NCI-H345 treated with DMSO at 0.1 percent for 48 hours (cell line): ENCODE results near the gene IPMK.
"Not testable (repeated sequence)": the region's sequence is repeated elsewhere in the genome, so short reads cannot be mapped to it uniquely, and the experiment has no call there.

ENCODE experiments used
- DNase-seq: peaks from one replicate; lab custom pipeline; 2025; ENCODE audit not compliant: unreplicated experiment; lab: John Stamatoyannopoulos, UW

The IPMK gene

GRCh38 chr10:58268454-58268945, 806 bp upstream of the IPMK start:
- DNase-seq: no peak

GRCh38 chr10:58266826-58267712, 625 bp downstream of the IPMK start:
- DNase-seq: no peak

- no peak for DNase-seq
These were observed 1.5 kb downstream of the IPMK start for GRCh38 chr10:58266003-58266825.

DNA sequence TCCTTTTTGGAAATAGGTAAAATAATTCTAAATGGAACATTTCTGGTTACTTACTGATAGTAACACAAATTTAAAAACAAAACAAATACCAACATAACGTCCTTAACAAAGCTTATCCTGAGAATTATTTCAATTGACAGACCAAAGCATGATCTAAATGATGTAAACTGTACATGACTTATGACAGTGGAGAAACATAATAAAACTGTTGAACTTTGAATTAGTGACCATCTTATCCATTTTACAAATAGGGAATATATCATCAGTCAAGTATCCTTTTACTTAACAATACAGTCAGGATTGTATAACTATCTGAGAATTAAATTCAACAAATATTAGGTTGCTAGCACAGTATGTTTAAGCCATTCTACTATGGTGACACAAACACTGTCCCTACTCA, 2.4 kb downstream of the IPMK start:
- no peak for DNase-seq

DNA sequence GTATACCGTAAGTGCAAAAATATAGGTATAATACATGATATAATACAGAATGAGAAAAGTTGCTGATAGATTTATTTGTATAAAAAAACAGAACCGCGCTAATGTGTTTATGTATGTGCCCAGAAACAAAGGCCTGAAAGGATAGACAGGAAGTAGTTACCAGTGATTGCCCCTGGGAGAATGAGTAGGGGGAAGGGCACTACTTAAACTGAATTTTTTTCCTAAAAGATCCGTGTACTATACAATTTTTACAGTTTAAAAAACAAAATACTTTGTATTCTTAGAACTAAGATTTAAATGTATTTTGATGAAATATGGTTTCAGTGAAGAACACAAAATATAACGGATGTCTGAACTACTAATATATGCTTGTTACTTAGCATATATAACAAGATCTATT, 2.9 kb downstream of the IPMK start:
- DNase-seq: no peak

DNA sequence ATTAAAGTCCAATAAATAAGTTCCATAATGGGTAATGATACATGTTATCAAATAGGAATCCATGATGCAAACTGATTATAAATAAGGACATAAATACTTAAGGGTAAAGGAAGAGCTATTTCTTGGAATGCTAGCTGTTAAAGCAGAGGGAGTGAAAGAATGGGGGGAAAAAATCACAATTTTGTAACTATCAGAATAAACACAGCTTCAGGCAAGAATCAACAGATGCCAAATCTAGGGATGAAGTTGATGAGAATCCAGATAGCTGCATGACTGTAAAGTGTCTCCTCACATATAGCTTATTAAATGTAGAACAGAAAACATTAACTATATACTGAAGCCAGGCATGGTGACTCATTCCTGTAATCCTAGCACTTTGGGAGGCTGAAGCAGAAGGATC, 4.9 kb downstream of the IPMK start:
- DNase-seq: no peak

- DNase-seq: no peak
These were observed 7.4 kb downstream of the IPMK start for GRCh38 chr10:58260334-58260733.

- no peak for DNase-seq
These were observed 8.6 kb downstream of the IPMK start for GRCh38 chr10:58258977-58259692.

DNA sequence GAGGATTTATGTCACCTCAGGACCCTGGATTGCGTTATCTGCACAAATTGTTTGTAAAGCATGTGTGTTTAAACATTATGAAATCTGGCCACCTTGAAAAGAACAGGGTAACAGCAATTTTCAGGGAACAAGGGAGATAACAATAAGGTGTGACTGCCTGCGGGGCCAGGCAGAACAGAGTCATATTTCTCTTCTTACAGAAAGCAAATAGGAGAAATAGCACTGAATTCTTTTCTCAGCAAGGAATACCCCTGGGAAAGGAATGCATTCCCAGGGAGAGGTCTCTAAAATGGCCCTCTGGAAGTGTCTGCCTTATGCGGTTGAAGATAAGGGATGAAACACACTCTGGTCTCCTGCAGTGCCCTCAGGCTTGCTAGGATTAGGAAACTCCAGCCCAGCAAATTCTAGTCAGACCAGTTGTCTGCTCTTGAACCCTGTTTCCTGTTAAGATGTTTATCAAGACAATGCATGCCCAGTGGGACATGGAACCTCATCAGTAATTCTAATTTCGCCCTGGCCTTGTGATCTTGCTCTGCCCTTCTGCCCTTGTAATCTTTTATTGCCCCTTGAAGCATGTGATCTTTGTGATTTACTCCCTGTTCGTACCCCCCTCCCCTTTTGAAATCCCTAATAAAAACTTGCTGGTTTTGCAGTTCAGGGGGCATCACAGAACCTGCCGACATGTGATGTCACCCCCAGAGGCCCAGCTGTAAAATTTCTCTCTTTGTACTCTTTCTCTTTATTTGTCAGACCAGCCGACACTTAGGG, 11.5 kb downstream of the IPMK start:
- not testable (repeated sequence) for DNase-seq

DNA sequence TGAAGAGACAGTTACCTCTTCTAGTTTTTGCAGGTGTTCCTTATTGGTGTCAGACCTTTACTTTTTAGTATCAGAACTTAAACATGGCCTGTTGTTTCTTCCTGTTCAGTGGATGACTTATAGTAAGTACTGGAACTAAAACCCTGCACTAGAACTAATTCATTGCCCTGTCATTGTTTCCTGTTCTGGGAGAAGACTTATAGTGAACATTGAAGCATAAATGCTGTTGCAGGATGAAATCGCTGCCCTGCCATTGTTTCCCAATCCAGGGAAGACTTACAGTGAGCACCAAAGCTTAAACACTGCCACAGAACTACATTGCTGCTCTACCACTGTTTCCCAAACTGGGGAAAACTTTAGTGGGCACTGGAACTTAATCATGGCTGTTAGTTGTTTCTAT, 13.1 kb downstream of the IPMK start:
- DNase-seq: no peak

- DNase-seq: no peak
These were observed 14.5 kb downstream of the IPMK start for GRCh38 chr10:58253184-58253583.

- DNase-seq: not testable (repeated sequence)
These were observed 23.0 kb downstream of the IPMK start for GRCh38 chr10:58244666-58245065.

DNA sequence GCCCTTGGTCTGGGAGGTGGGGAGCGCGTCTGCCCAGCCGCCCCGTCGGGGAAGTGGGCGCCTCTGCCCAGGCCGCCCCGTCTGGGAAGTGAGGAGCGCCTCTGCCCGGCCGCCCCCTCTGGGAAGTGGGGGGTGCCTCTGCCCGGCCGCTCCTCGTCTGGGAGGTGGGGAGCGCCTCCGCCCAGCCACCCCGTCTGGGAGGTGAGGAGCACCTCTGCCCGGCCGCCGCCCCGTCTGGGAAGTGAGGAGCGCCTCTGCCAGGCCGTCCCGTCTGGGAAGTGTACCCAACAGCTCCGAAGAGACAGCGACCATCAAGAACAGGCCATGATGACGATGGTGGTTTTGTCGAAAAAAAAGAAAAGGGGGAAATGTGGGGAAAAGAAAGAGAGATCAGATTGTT, 23.5 kb downstream of the IPMK start:
- DNase-seq: not testable (repeated sequence)

GRCh38 chr10:58243801-58244200, 23.9 kb downstream of the IPMK start:
- DNase-seq: not testable (repeated sequence)

DNA sequence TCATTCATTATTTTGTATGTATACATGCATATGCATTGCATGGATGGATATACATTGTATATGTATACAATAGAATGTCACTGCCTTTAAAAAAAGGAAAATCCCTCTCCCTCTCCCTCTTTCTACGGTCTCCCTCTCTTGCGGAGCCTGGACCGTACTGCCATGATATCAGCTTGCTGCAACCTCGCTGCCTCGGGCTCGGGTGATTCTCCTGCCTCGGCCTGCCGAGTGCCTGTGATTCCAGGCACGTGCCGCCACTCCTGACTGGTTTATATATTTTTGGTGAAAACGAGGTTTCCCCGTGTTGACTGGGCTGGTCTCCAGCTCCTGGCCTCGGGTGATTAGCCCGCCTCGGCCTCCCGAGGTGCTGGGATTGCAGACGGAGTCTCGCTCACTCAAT, 24.4 kb downstream of the IPMK start:
- no peak for DNase-seq

DNA sequence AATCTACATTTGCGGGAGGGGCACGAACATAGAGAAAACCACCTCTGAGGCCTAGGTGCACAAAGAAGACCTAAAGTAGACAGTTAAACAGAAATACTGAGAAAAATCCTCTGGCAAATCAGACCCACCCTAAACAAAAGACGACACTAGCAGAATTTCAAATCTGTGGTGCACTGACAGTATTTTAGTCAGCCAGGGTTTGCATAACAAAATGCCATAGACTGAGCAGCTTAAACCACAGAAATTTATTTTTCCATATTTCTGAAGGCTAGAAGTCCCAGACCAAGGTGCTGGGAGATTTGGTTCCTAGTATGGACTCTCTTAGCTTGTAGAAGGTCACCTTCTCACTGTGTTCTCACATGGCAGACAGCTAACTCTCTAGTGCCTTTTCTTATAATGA, 26.3 kb downstream of the IPMK start:
- no peak for DNase-seq

GRCh38 chr10:58240531-58240930, 27.2 kb downstream of the IPMK start:
- no peak for DNase-seq

GRCh38 chr10:58239561-58240169, 28.0 kb downstream of the IPMK start:
- DNase-seq: no peak

- DNase-seq: no peak
These were observed 30.5 kb downstream of the IPMK start for GRCh38 chr10:58237014-58237834.
